Measurements from ENCODE around the gene TRIM67. TPM values are rescaled to one million over a fixed set of nuclear protein-coding genes. Genes with fewer than 3 reads are reported as not detected.
A peak's percentile ranks its signal among the peaks of the same experiment; 100 is the strongest.
"Not testable (repeated sequence)": the region's sequence is repeated elsewhere in the genome, so short reads cannot be mapped to it uniquely, and the experiment has no call there.

Gene TRIM67
- total RNA-seq: 0.29 and 0.58 TPM in 2 replicates

GRCh38 chr1:231161667-231162296 lies at the start of gene TRIM67:
Gene TRIM67, plus strand, starts transcription at chr1:231162058. Its CDS starts 912 bp downstream, at chr1:231162970.
- no peak for DNase-seq (ENCODE audit: extremely low read depth, low read depth, low spot score)

- DNase-seq (ENCODE audit: extremely low read depth, low read depth, low spot score): no peak
These were observed 45.1 kb upstream of the TRIM67 start for GRCh38 chr1:231116738-231117137.

GRCh38 chr1:231118704-231119453 lies 43.0 kb upstream of the TRIM67 start:
- DNase-seq (ENCODE audit: extremely low read depth, low read depth, low spot score): no peak

- no peak for DNase-seq (ENCODE audit: extremely low read depth, low read depth, low spot score)
These were observed 40.3 kb upstream of the TRIM67 start for GRCh38 chr1:231121533-231121932.

GRCh38 chr1:231122143-231122542 lies 39.7 kb upstream of the TRIM67 start:
- DNase-seq (ENCODE audit: extremely low read depth, low read depth, low spot score): no peak

GRCh38 chr1:231124746-231125145 lies 37.1 kb upstream of the TRIM67 start:
- no peak for DNase-seq (ENCODE audit: extremely low read depth, low read depth, low spot score)

- no peak for DNase-seq (ENCODE audit: extremely low read depth, low read depth, low spot score)
These were observed 35.8 kb upstream of the TRIM67 start for GRCh38 chr1:231125972-231126580.

- not testable (repeated sequence) for DNase-seq (ENCODE audit: extremely low read depth, low read depth, low spot score)
These were observed 34.8 kb upstream of the TRIM67 start for GRCh38 chr1:231127106-231127505.

- not testable (repeated sequence) for DNase-seq (ENCODE audit: extremely low read depth, low read depth, low spot score)
These were observed 33.4 kb upstream of the TRIM67 start for GRCh38 chr1:231128471-231128870.

- no peak for DNase-seq (ENCODE audit: extremely low read depth, low read depth, low spot score)
These were observed 31.3 kb upstream of the TRIM67 start for GRCh38 chr1:231130544-231130943.

GRCh38 chr1:231132591-231132990 lies 29.3 kb upstream of the TRIM67 start:
- DNase-seq (ENCODE audit: extremely low read depth, low read depth, low spot score): not testable (repeated sequence)

GRCh38 chr1:231134624-231135023 lies 27.2 kb upstream of the TRIM67 start:
- DNase-seq (ENCODE audit: extremely low read depth, low read depth, low spot score): no peak

- DNase-seq (ENCODE audit: extremely low read depth, low read depth, low spot score): no peak
These were observed 23.6 kb upstream of the TRIM67 start for GRCh38 chr1:231138236-231138635.

- DNase-seq (ENCODE audit: extremely low read depth, low read depth, low spot score): peak; percentile 47
These were observed 22.7 kb upstream of the TRIM67 start for GRCh38 chr1:231139125-231139649.

GRCh38 chr1:231139659-231140654 lies 21.9 kb upstream of the TRIM67 start:
- DNase-seq (ENCODE audit: extremely low read depth, low read depth, low spot score): no peak

GRCh38 chr1:231144416-231145193 lies 17.3 kb upstream of the TRIM67 start:
- no peak for DNase-seq (ENCODE audit: extremely low read depth, low read depth, low spot score)

- no peak for DNase-seq (ENCODE audit: extremely low read depth, low read depth, low spot score)
These were observed 14.0 kb upstream of the TRIM67 start for GRCh38 chr1:231147896-231148295.

GRCh38 chr1:231151811-231152210 lies 10.0 kb upstream of the TRIM67 start:
- DNase-seq (ENCODE audit: extremely low read depth, low read depth, low spot score): no peak

- no peak for DNase-seq (ENCODE audit: extremely low read depth, low read depth, low spot score)
These were observed 8.1 kb upstream of the TRIM67 start for GRCh38 chr1:231153726-231154125.

- no peak for DNase-seq (ENCODE audit: extremely low read depth, low read depth, low spot score)
These were observed 6.0 kb upstream of the TRIM67 start for GRCh38 chr1:231155808-231156207.

All from glomerular endothelial cell (primary cell).